ENCODE data around the gene GABARAPL2.
A peak's percentile ranks its signal among the peaks of the same experiment; 100 is the strongest.
"Not testable (repeated sequence)": the region's sequence is repeated elsewhere in the genome, so short reads cannot be mapped to it uniquely, and the experiment has no call there.

Gene GABARAPL2

DNA sequence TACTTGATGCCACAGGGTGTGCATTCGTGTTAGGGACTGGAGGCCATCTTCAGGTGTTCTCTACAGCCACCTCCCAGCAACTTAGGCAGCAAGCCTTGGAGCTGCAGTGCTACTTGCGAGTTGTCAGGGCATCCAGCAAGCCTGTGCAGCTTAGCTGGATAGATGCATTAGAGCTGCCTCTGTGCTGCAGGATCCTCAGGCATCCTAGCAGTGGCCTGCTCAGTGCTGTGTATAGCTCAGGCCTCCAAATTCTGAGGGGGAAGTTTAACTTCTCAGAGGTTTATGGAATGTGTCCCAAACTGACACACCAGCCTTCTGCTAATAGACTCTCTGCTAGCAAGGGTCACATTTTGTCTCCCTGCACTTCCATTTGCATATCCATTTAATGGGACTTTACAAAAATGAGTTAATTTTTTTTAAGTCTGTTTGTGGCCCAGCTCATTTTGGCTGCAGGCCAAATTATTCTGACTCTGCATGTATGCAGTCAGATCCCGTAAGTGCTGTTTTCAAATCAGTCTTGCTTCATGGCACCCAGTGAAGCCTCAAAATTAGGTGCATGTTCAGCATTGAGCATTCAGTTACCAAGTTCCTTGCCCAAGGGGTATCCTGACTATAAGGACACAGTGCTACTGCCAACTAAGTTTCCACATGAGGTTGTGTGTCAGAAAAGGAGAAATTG is 6.8 kb downstream of the GABARAPL2 start:
- no peak overlapping the region for H3K27ac Mint-ChIP-seq
- no peaks in the 10 kb centered on the region for H3K9me3 Mint-ChIP-seq
- peaks cover 28% of the 10 kb centered on the region for H3K4me1 Mint-ChIP-seq
- no peak overlapping the region for H3K4me3 Mint-ChIP-seq
- no peak for DNase-seq
- H3K27me3 Mint-ChIP-seq, result no peaks in the 10 kb centered on the region
- no peak for ATAC-seq

DNA sequence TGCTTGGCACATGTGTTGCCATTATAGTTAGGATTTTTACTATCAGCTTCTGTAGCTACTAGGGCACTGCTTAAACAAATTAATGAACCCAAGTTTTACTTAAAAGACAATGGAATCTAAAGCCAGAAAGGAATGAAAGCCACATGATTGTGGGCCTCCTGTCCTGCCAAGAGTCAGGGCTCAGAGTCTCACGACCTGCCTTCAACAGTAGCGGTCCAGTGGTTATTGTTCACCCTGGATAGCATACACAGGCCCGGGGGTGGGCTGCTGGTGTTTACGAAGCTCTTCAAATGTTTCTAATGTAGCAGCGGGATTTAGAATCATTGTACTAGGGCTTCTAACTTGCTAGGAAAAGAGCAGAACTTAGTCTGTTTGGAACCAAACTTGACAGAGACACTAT is 7.8 kb downstream of the GABARAPL2 start:
- DNase-seq (no peak), ATAC-seq (no peak)
- Mint-ChIP-seq H3K27me3 (no peaks in the 10 kb centered on the region), H3K9me3 (no peaks in the 10 kb centered on the region), H3K4me3 (no peak overlapping the region), H3K4me1 (peaks cover 29% of the 10 kb centered on the region), H3K27ac (peak overlapping the region in 1 of 2 donors; percentile 74)

DNA sequence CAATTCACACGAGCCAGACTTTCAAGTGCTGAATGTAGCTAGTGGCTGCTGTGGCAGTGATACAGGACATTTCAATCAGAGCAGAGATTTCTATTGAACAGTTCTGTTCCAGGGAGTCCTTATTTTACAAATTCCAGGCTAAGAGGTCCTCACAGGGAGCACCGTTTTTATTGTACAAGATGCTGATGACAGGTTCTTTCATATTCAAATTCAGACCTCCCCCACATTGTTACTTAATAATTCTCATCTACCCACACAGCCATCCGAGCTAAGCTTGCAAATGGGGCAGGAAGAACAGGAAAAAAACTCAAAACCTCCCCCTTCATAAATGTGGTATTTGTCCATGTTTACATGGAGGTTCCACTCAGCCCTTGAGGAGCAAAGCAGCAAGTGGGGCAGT is 9.8 kb downstream of the GABARAPL2 start:
- Mint-ChIP-seq H3K9me3 (no peaks in the 10 kb centered on the region), H3K27ac (peak overlapping the region in 1 of 2 donors; percentile 43), H3K4me3 (no peak overlapping the region), H3K27me3 (no peaks in the 10 kb centered on the region), H3K4me1 (peaks cover 27% of the 10 kb centered on the region)
- DNase-seq (no peak), ATAC-seq (no peak)

DNA sequence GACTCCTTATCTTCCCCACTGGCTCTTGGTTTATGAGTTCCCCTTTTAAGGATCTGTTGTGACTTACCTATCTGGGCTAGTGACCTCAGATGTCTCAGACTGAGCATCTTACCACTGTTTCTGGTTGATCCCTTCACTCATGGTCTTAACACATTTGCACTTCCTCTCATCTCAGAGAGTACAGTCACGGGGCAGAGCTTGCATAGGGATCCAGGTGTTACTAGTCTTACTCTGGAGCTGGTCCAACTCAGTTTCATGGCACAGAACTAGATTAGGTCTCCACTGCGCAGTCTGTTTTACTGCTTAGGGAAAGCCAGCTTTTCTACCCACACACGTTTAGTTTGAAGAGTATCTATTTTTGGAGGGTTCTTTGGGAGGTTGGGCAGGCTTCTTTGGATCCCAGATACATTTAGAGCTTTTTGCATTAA is 10.2 kb downstream of the GABARAPL2 start:
- ATAC-seq (no peak), DNase-seq (no peak)
- H3K27ac Mint-ChIP-seq, result peak overlapping the region in 1 of 2 donors; percentile 53
- H3K9me3 Mint-ChIP-seq, result no peaks in the 10 kb centered on the region
- H3K4me3 Mint-ChIP-seq, result no peak overlapping the region
- H3K27me3 Mint-ChIP-seq, result no peaks in the 10 kb centered on the region
- H3K4me1 Mint-ChIP-seq, result peaks cover 27% of the 10 kb centered on the region

DNA sequence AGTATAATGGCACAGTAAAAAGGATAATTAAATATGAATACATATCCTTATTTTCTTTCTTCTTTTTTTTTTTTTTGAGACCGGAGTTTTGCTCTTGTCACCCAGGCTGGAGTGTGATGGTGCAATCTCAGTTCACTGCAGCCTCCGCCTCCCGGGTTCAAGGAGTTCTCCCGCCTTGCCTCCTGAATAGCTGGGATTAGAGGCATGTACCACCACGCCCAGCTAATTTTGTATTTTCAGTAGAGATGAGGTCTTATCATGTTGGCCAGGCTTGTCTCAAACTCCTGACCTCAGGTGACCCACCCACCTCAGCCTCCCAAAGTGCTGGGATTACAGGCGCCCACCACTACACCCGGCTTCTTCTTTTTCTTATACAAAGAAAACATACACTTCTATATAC is 12.0 kb downstream of the GABARAPL2 start:
- H3K27ac Mint-ChIP-seq, result peak overlapping the region in 1 of 2 donors; percentile 74
- DNase-seq (no peak), ATAC-seq (no peak)
- H3K9me3 Mint-ChIP-seq, result no peaks in the 10 kb centered on the region
- no peaks in the 10 kb centered on the region for H3K27me3 Mint-ChIP-seq
- H3K4me3 Mint-ChIP-seq, result no peak overlapping the region
- H3K4me1 Mint-ChIP-seq, result peaks cover 27% of the 10 kb centered on the region

DNA sequence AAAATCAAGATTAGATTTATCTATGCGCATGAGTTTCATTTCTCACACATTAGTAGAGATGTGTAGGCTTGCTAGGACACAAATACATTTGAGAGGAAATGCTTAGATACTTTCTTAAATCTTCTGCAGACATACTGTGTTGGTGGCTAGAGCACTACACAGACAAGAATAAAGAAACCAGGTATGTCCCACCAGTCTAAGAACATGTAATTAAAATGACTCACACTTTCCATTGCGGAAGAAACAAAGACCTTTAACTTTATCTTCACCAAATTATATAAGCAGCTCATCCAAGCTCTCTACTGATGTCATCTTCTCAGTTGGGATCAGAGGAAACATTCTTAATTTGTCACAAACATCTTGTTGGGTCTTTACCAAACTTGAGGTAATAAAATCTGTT is 12.5 kb downstream of the GABARAPL2 start:
- peak overlapping the region; percentile 7 to 77 for H3K27ac Mint-ChIP-seq
- no peak overlapping the region for H3K4me3 Mint-ChIP-seq
- ATAC-seq (no peak), DNase-seq (no peak)
- peaks cover 27% of the 10 kb centered on the region for H3K4me1 Mint-ChIP-seq
- H3K27me3 Mint-ChIP-seq, result no peaks in the 10 kb centered on the region
- no peaks in the 10 kb centered on the region for H3K9me3 Mint-ChIP-seq

DNA sequence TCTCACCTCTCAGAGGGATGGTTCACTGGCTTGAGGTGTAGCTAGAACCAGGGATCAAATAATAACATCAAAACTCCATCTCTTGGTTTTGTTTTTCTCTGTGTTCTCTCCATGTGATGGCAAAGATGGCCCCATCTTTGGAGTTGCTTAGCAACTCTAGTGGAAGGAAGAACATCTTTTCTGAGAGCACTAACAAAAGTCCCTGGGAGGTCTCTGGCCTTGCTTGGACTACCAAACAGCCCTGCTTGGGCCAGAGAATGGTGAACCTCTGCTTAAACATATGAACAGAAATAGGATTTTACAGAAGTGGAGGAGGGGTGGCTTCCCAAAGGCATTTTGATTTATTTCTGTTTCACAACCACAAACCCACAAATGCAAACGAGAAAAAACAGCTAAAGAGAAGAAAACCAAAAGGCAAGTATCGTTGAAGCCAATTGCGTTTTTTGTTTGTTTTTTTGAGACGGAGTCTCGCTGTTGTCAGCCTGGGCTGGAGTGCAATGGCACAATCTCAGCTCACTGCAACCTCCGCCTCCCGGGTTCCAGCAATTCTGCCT is 13.2 kb downstream of the GABARAPL2 start:
- H3K27ac Mint-ChIP-seq, result no peak overlapping the region
- no peak for ATAC-seq

DNA sequence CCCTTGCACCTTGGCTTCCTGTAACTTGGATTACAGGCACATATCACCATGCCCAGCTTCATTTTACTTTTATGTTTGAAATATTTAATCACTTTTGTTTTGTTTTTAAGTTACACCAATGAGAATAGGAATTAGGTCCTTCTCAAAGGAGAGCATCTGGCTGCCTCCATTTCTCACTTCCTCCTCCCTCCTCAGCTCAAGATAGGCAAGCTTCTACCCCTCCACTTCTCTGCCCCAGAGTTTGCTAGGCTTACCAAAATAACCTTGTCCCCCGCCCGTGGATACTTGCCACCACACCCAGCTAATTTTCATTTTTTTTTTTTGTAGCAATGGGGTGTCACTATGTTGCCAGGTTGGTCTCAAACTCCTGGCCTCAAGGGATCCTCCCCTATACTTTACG is 17.9 kb downstream of the GABARAPL2 start:
- Mint-ChIP-seq H3K27me3 (no peaks in the 10 kb centered on the region), H3K4me3 (no peak overlapping the region), H3K27ac (no peak overlapping the region), H3K4me1 (peaks cover 5% of the 10 kb centered on the region), H3K9me3 (no peaks in the 10 kb centered on the region)
- DNase-seq (no peak), ATAC-seq (no peak)

More for the DNA sequence above, 13.2 kb downstream of the GABARAPL2 start:
- Mint-ChIP-seq H3K27me3 (no peaks in the 10 kb centered on the region), H3K4me3 (no peak overlapping the region), H3K4me1 (peaks cover 22% of the 10 kb centered on the region), H3K9me3 (no peaks in the 10 kb centered on the region)
- no peak for DNase-seq

DNA sequence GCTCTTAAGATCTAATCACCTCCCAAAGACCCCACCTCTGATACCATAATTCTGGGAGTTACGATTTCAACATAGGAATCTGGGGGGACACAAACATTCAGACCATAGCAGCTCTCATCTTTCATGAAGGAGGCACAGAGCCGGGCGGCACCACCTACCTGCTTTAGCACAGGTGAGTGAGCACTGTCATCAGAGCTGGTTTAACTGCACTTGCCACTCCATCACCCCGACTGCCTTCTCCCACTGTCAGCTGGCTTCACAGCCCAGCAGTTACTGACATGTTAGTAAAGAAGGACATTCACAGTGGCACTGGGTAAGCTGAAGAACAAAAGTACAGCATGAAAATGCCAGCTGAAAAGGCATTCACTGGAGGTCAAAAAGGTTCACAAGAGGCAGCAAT is 22.5 kb downstream of the GABARAPL2 start:
- no peak for DNase-seq
- Mint-ChIP-seq H3K27ac (peak overlapping the region in 1 of 2 donors; percentile 28), H3K9me3 (no peaks in the 10 kb centered on the region), H3K27me3 (no peaks in the 10 kb centered on the region), H3K4me1 (peaks cover 6% of the 10 kb centered on the region), H3K4me3 (no peak overlapping the region)
- no peak for ATAC-seq

DNA sequence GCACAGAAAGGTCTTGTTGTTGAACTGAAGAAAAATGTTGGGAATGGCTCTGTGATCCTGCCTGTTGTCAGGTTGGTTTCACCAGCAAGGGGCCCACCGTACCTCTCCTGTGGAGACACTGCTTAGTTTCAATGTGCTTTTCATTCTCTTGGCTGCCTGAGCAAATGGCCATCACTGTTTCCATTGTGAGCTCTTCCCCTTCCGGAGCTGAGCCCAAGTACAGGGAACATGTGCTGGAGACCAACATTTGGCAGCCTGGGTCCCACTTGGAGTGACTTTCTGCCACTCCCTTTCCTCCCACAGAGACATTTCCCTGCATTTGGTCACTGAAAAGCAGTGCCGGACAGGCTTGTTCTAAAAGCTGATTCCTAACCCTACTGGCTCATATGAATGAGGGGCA is 23.1 kb downstream of the GABARAPL2 start:
- Mint-ChIP-seq H3K9me3 (no peaks in the 10 kb centered on the region), H3K27ac (no peak overlapping the region)
- ATAC-seq, result no peak

DNA sequence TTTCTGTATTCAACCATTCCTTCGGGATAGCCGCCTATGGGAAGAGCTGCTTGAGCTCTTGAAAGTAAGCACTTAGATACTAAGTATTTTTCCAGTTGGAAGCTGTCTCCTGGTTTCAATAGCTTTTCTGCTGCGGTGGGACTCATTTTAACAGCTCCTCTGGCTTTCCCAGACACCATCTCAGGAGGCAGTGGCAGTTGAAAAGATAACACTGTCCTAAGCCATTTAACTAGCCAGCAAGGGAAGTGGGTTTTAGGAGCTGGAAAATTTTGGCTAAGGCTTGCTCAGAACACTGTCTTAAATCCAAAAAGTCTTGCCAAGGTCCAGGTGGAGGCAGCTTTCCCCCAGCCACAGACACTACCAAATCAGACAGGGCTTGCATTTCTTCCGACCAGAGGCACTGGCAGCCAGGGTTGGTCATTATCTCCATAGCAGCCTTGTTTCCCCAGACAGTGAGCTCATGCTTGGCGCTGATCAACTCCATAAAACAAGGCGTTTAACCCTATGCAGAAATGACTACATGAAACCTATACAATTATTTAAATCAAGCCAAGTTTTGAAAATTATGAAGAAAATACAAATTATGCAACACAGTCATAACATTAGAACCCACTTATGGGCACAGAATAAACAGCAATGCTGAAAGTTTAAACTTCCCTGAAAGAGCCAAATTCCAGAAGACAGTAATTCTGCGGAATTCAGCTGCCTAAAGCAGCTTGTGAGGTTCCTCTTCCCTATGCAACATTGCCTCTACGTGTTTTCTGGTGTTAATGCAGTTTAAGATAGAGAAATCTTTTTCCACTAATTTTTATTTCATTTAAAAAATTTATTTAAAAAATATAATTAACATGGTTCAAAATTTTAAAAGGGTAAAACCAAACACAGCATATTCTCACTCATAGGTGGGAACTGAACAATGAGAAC is 25.0 kb downstream of the GABARAPL2 start:
- H3K4me3 Mint-ChIP-seq, result no peak overlapping the region
- ATAC-seq (no peak), DNase-seq (no peak)
- no peaks in the 10 kb centered on the region for H3K27me3 Mint-ChIP-seq
- no peak overlapping the region for H3K27ac Mint-ChIP-seq
- no peaks in the 10 kb centered on the region for H3K9me3 Mint-ChIP-seq
- peaks cover 22% of the 10 kb centered on the region for H3K4me1 Mint-ChIP-seq

More for the DNA sequence above, 23.1 kb downstream of the GABARAPL2 start:
- Mint-ChIP-seq H3K4me3 (no peak overlapping the region), H3K27me3 (no peaks in the 10 kb centered on the region), H3K4me1 (peaks cover 12% of the 10 kb centered on the region)
- no peak for DNase-seq

DNA sequence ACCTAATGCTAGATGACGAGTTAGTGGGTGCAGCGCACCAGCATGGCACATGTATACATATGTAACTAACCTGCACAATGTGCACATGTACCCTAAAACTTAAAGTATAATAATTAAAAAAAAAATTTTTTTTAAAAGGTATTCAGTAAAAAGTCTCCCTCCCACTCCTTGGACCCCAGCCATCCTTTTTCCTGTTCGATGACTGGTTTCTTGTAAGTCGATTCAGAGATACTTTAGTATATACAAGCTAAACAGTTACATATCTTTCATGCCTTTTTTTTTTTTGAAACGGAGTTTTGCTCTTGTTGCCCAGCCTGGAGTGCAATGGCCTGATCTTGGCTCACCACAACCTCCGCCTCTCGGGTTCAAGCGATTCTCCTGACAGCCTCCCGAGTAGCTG is 25.7 kb downstream of the GABARAPL2 start:
- not testable (repeated sequence) for DNase-seq, H3K9me3 Mint-ChIP-seq, ATAC-seq, H3K27me3 Mint-ChIP-seq, H3K27ac Mint-ChIP-seq, H3K4me3 Mint-ChIP-seq
- H3K4me1 Mint-ChIP-seq, result peaks cover 22% of the 10 kb centered on the region

DNA sequence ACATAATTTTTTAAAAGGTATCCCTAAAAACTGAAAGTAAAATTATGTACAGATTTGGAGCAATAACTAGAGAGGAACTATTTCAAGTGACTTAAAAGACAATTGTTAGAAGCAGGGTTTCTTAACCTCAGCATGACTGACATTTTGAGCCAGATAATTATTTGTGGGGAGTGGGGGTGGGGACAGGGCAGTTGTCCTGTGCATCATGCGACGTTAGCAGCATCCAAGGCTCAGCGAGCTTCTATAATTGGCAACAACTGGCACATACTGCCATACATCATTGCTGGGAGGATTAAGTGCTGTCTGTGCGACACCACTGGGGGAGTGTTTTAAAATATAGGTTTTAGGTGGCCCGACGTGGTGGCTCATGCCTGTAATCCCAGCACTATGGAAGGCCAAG is 27.1 kb downstream of the GABARAPL2 start:
- Mint-ChIP-seq H3K27ac (no peak overlapping the region), H3K4me1 (peaks cover 22% of the 10 kb centered on the region), H3K9me3 (no peaks in the 10 kb centered on the region), H3K4me3 (no peak overlapping the region), H3K27me3 (no peaks in the 10 kb centered on the region)
- DNase-seq (no peak), ATAC-seq (no peak)

DNA sequence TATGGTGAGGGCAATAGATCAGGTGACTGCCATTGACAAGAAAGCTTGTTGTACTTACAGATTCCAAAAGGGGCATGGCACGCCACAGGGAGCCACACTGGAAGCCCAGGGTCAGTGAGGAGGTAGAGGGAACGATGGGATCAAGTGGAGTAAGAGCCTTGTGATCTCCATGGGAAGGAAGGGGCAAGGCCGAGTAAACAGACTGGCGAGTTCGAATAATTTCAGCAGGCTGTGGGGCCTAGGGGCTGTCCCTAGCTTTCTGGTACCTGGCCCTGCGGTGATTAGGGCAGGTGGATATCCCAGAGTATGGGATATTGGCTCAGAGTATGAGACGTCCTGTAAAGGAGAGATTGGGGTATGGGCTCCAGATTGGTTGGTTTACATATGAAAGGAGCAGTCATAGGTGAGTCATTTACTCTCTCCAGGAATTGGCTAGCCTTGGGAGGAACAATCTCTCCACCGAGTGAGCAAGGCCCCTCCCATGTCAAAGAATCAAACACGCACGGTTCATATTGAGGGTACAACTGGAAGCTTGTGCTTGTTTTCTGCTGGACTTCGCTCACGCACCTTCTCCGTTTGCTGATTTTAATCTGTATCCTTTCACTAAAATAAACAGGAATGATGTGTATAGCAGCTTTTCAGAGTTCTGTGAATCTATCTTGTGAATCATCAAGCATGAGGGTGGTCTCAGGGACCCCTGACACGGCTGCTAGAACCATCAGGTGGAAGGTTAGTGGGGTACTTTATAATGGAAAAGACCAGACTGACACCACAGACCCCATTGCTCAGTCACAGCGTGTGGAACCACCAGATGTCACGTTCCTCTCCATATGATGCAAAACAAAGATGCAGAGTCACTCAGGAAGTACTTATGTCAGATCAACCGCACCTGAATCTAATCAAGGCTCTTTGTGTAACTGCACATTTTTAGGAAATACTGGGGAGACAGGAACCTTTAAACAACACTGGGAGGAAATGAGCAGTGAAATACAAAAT is 27.9 kb downstream of the GABARAPL2 start:
- Mint-ChIP-seq H3K27ac (peak overlapping the region; percentile 36 to 77), H3K4me1 (peaks cover 22% of the 10 kb centered on the region), H3K27me3 (no peaks in the 10 kb centered on the region), H3K4me3 (peak overlapping the region in 1 of 2 donors; percentile 5), H3K9me3 (no peaks in the 10 kb centered on the region)
- DNase-seq, result peak in 1 of 2 donors; percentile 14
- peak; percentile 90 for ATAC-seq

Data from stimulated activated naive CD8-positive, alpha-beta T cell treated with anti-CD3 and anti-CD28 coated beads, Interleukin-15, amount 100 ng/mL, for 72 hours (primary cell).